Epithelial cell of prostate (primary cell): ENCODE measurements around the gene FAM98C.

Source experiments
- DNase-seq: peaks from one replicate; pipeline ENCODE4 v3.0.0-alpha.2; 2011; ENCODE audit warnings: low read depth, low spot score
- H3K27ac ChIP-seq: fragments of 450-650 bp; 2 replicates; pipeline ENCODE4 v1.5.1; 2017; ENCODE audit warnings: mild to moderate bottlenecking

FAM98C gene

DNA sequence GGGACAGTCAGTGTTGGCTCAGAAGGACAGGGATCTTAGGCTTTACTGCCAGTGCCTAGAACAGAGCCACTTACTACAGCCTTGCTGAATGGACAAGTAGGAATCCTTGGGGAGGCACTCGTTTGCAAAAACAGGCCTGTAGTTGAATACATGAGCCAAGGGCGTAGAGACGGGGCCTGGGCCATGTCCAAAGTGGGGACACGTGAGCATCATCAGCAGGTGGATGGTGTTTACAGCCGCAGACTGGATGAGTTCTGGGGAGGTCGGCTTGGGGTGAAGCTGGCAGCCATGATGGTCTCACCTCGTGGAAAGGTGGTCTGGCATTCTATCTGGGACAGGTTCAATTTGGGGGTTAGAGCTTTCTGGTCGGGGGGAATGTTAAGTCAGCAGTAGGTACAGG is 48.1 kb downstream of the FAM98C start:
- H3K27ac ChIP-seq, result no peak overlapping the region
- DNase-seq, result no peak

DNA sequence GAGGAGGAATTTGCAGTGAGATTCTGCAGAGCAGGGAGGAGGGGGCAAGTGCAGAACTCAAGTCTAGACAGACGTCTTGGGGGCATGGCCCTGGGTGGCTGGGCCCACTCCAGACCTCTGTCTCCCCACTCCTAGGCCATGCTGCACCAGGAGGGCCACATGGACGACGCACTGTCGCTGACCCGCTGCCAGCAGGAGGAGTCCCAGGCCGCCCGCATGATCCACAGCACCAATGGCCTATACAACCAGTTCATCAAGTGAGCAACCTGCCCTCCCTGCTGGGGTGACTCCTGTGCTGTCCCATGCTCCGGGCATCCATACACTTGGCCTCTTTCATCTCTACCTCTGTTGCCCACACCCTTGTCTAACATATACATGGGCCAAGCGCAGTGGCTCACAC is 48.7 kb downstream of the FAM98C start:
- no peak overlapping the region for H3K27ac ChIP-seq
- no peak for DNase-seq

DNA sequence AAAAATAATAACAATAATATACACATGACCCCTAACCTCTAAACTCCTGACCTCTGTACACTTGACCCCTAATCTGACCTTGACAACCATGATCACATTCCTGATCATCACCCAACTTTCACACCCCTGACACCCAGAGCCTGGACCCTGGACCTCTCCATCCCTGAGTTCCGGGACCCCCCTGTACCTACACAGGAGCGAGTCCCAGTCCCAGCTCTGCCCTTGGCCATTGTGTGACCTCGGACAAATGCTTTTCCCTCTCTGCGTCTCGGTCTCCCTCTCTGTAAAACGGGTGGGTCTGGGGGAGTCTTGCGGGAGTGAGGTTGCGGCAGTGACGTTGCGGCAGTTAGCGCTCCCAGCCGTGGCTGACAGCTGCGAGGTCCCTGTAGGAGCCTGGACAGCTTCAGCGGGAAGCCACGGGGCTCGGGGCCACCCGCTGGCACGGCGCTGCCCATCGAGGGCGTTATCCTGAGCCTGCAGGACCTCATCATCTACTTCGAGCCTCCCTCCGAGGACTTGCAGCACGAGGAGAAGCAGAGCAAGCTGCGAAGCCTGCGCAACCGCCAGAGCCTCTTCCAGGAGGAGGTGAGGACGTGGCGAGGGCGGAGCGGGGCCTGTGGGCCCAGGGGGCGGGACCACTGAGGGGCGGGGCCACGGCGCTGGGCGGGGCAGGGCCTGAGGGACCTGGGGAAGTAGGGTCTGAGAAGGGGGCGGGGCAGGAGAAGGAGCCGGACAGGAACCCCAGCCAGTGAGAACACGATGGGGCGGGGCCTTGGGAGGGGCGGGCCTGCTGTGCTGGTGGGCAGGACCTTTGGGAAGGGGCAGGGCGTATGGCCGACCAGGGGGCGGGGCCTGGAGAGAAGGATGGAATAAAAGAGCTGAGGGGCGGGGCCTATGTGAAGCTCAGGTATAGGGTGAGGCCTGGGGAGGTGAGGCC is 49.8 kb downstream of the FAM98C start:
- no peak for DNase-seq
- no peak overlapping the region for H3K27ac ChIP-seq

DNA sequence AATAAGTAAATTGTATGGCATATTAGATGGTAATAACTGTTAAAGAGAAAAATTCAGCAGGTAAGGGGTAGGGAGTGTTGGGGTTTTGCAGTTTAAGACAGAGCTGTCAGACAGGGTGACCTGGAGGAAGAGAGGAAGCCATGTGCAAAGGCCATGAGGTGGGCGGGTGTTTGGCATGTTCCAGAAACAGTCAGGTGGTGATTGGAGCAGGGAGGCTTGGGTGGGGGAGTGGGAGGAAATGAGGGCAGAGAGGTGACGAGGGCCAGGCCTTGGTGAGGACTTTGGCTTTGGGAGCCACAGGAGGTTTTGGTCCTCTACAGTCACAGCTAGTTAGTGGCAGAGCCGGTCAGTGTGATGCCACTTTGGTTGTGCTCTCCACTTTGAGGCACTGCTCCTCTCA is 50.7 kb downstream of the FAM98C start:
- DNase-seq, result no peak

DNA sequence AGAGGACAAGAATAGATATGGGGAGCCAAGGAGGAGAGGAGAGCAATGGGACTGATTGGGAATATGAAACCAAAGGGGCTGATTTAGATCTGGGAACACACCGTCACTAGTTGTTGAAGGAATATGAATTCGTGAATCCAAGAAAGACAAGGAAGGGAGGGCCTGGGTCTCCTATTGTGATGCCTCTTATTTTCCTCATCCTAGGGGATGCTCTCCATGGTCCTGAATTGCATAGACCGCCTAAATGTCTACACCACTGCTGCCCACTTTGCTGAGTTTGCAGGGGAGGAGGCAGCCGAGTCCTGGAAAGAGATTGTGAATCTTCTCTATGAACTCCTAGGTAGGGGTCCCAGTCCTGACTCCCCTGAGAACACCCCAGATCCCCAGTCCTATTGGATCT is 52.1 kb downstream of the FAM98C start:
- no peak for DNase-seq
- H3K27ac ChIP-seq, result no peak overlapping the region

More for the DNA sequence above, 50.7 kb downstream of the FAM98C start:
- H3K27ac ChIP-seq, result no peak overlapping the region

DNA sequence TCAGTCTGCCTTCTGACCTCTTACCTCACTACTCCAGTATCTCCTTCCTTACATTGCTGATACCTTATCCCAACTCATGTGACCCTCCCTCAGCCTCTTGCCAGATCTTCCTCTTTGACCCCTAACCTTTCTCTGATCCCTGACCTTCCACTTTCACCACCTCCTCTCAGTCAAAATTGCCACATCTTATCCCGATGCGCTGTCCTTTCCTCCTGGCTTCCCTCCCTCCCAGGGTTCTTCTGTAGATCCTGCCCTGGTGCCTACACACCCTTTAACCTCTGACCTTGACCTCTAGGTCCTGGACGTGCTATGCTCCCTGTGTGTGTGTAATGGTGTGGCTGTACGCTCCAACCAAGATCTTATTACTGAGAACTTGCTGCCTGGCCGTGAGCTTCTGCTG is 54.3 kb downstream of the FAM98C start:
- no peak overlapping the region for H3K27ac ChIP-seq
- DNase-seq, result no peak

DNA sequence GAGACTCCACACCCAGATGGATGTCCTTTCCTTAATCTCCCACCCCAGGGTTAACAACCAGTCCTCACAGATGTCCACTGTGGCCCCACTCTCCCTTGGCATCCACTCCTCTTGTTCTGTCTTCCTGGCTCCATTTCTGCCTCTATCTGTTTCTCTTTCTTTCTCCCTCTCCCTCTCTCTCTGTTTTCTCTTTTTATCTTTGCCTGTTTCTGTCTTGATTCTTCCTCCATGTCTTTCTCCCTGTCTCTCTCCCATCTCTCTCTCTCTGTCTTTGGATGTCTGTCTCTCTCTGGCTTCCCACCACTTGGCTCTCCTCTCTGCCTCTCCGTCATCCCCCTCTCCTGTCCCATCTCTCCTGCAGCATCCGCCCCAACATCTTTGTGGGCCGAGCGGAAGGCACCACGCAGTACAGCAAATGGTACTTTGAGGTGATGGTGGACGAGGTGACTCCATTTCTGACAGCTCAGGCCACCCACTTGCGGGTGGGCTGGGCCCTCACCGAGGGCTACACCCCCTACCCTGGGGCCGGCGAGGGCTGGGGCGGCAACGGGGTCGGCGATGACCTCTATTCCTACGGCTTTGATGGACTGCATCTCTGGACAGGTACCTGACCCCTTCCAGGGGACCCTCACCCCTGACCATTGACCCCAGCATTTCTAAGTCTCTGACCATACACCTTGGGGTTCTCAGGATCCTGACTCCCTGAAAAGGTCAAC is 55.0 kb downstream of the FAM98C start:
- no peak for DNase-seq
- H3K27ac ChIP-seq, result no peak overlapping the region
